HCEC 1CT (cell line): ENCODE measurements around the gene TACR2.

Experiments used
- DNase-seq: peaks from one replicate; pipeline ENCODE4 v3.0.0-alpha.2; 2017

Gene TACR2

GRCh38 chr10:69418052-69418752 lies 1.5 kb upstream of the TACR2 start:
- no peak for DNase-seq

- DNase-seq: no peak
Measured at GRCh38 chr10:69417542-69417941, 824 bp upstream of the TACR2 start.

- DNase-seq: no peak
Measured at GRCh38 chr10:69415951-69416350, 767 bp downstream of the TACR2 start.

- DNase-seq: no peak
Measured at GRCh38 chr10:69415049-69415448, 1.7 kb downstream of the TACR2 start.

- DNase-seq: no peak
Measured at GRCh38 chr10:69414036-69415018, 2.4 kb downstream of the TACR2 start.

GRCh38 chr10:69413221-69413865 lies 3.4 kb downstream of the TACR2 start:
- peak; percentile 72 for DNase-seq

- DNase-seq: no peak
Measured at GRCh38 chr10:69412232-69412790, 4.4 kb downstream of the TACR2 start.

- DNase-seq: no peak
Measured at GRCh38 chr10:69411476-69411875, 5.2 kb downstream of the TACR2 start.

GRCh38 chr10:69410487-69410886 lies 6.2 kb downstream of the TACR2 start:
- DNase-seq: no peak

GRCh38 chr10:69409968-69410367 lies 6.8 kb downstream of the TACR2 start:
- no peak for DNase-seq

GRCh38 chr10:69409176-69409495 lies 7.6 kb downstream of the TACR2 start:
- no peak for DNase-seq

- peak; percentile 94 for DNase-seq
Measured at GRCh38 chr10:69408318-69409175, 8.2 kb downstream of the TACR2 start.

- peak; percentile 25 for DNase-seq
Measured at GRCh38 chr10:69407621-69408301, 9.0 kb downstream of the TACR2 start.

- no peak for DNase-seq
Measured at GRCh38 chr10:69406816-69407580, 9.7 kb downstream of the TACR2 start.

GRCh38 chr10:69406302-69406811 lies 10.4 kb downstream of the TACR2 start:
- DNase-seq: no peak

- peak; percentile 56 for DNase-seq
Measured at GRCh38 chr10:69405221-69405620, 11.5 kb downstream of the TACR2 start.

- no peak for DNase-seq
Measured at GRCh38 chr10:69404786-69405185, 11.9 kb downstream of the TACR2 start.

GRCh38 chr10:69403519-69403918 lies 13.2 kb downstream of the TACR2 start:
- peak; percentile 87 for DNase-seq

- no peak for DNase-seq
Measured at GRCh38 chr10:69403066-69403465, 13.7 kb downstream of the TACR2 start.

GRCh38 chr10:69402386-69402785 lies 14.3 kb downstream of the TACR2 start:
- no peak for DNase-seq

- DNase-seq: no peak
Measured at GRCh38 chr10:69401416-69401815, 15.3 kb downstream of the TACR2 start.
